Liver (tissue), 9 donors: ENCODE measurements around the gene ZNF620. TPM values are rescaled to one million over a fixed set of nuclear protein-coding genes. Genes with fewer than 3 reads are reported as not detected.

Experiments used
- DNase-seq: peaks from one replicate; pipeline ENCODE4 v3.0.0-alpha.2; 2017; ENCODE audit warnings: low spot score
- H3K27ac ChIP-seq, 2 donors: one replicate each; pipeline ENCODE4 v1.7.0; 2013; ENCODE audit warnings: inconsistent platforms in 2 of 2, low read length in 2 of 2, control low read depth in 1 of 2, low read depth in 1 of 2, mild to moderate bottlenecking in 1 of 2
- H3K27me3 ChIP-seq, 4 donors: one replicate each; pipeline versions ENCODE4 v1.6.1 to v1.7.0; 2013; ENCODE audit warnings: low read length in 3 of 4, inconsistent platforms in 1 of 4, mild to moderate bottlenecking in 1 of 4, moderate library complexity in 1 of 4; ENCODE audit not compliant: control insufficient read depth in 4 of 4, insufficient read depth in 4 of 4
- H3K36me3 ChIP-seq, 4 donors: one replicate each; pipeline versions ENCODE4 v1.6.1 to v1.7.0; 2013; ENCODE audit warnings: low read length in 3 of 4, mild to moderate bottlenecking in 3 of 4, low read depth in 1 of 4, moderate library complexity in 1 of 4; ENCODE audit not compliant: control insufficient read depth in 4 of 4, insufficient read depth in 3 of 4
- H3K4me1 ChIP-seq, 4 donors: one replicate each; pipeline versions ENCODE4 v1.6.1 to v1.7.0; 2013; ENCODE audit warnings: low read length in 3 of 4, mild to moderate bottlenecking in 3 of 4, moderate library complexity in 1 of 4; ENCODE audit not compliant: control insufficient read depth in 4 of 4, insufficient read depth in 4 of 4
- H3K4me3 ChIP-seq, 3 donors: one replicate each; pipeline versions ENCODE4 v1.6.1 to v1.7.0; 2013; ENCODE audit warnings: low read length in 3 of 3, control low read depth in 1 of 3, low read depth in 1 of 3, mild to moderate bottlenecking in 1 of 3
- H3K9ac ChIP-seq, 2 donors: one replicate each; pipeline ENCODE4 v1.7.0; 2013; ENCODE audit warnings: low read length in 2 of 2, mild to moderate bottlenecking in 2 of 2, moderate library complexity in 2 of 2, control low read depth in 1 of 2, low read depth in 1 of 2
- H3K9me3 ChIP-seq, 4 donors: one replicate each; pipeline versions ENCODE4 v1.6.1 to v1.7.0; 2013; ENCODE audit warnings: low read length in 3 of 4; ENCODE audit not compliant: control insufficient read depth in 4 of 4
- EGR1 ChIP-seq, 2 donors: IDR thresholded peaks; 2 replicates each; pipeline ENCODE4 v1.6.1; 2016 to 2018; ENCODE audit warnings: antibody characterized with exemption in 2 of 2, low read depth in 2 of 2
- FOXA1 ChIP-seq: IDR thresholded peaks from 2 replicates; pipeline ENCODE4 v1.6.1; 2016; ENCODE audit warnings: antibody characterized with exemption
- FOXA2 ChIP-seq: IDR thresholded peaks from 2 replicates; pipeline ENCODE4 v1.6.1; 2016; ENCODE audit warnings: antibody characterized with exemption
- GABPA ChIP-seq, 2 donors: IDR thresholded peaks in 1 of 2; conservative IDR thresholded peaks in 1 of 2; 2 replicates each; pipeline ENCODE4 v1.6.1; 2016; ENCODE audit warnings: antibody characterized with exemption in 2 of 2, mild to moderate bottlenecking in 1 of 2, moderate library complexity in 1 of 2
- HNF4A ChIP-seq, 2 donors: conservative IDR thresholded peaks; 2 replicates each; pipeline ENCODE4 v1.6.1; 2016; ENCODE audit warnings: antibody characterized with exemption in 2 of 2, mild to moderate bottlenecking in 2 of 2
- HNF4G ChIP-seq: IDR thresholded peaks from 2 replicates; pipeline ENCODE4 v1.6.1; 2016; ENCODE audit warnings: antibody characterized with exemption
- JUND ChIP-seq, 2 donors: IDR thresholded peaks; 2 replicates each; pipeline ENCODE4 v1.6.1; 2016; ENCODE audit warnings: antibody characterized with exemption in 2 of 2
- NR2F2 ChIP-seq: IDR thresholded peaks from 2 replicates; pipeline ENCODE4 v1.6.1; 2016; ENCODE audit warnings: antibody characterized with exemption
- RAD21 ChIP-seq, 2 donors: IDR thresholded peaks; 2 replicates each; pipeline ENCODE4 v1.6.1; 2016; ENCODE audit warnings: antibody characterized with exemption in 2 of 2, mild to moderate bottlenecking in 2 of 2
- RXRA ChIP-seq, 2 donors: IDR thresholded peaks; 2 replicates each; pipeline ENCODE4 v1.6.1; 2017 to 2018; ENCODE audit warnings: antibody characterized with exemption in 2 of 2, mild to moderate bottlenecking in 1 of 2
- SP1 ChIP-seq: IDR thresholded peaks from 2 replicates; pipeline ENCODE4 v1.6.1; 2018; ENCODE audit warnings: antibody characterized with exemption, mild to moderate bottlenecking
- TAF1 ChIP-seq: conservative IDR thresholded peaks from 2 replicates; pipeline ENCODE4 v1.6.1; 2016; ENCODE audit warnings: antibody characterized with exemption, mild to moderate bottlenecking
- YY1 ChIP-seq: IDR thresholded peaks from 2 replicates; pipeline ENCODE4 v1.6.1; 2016; ENCODE audit warnings: antibody characterized with exemption, mild to moderate bottlenecking
- WGBS: extraction: QIAGEN DNeasy Blood & Tissue Kit; methylation state at CpG from one replicate; pipeline ENCODE4 v1.1.7; 2013; 5-methylcytosine and 5-hydroxymethylcytosine counted together
- polyA plus RNA-seq, 2 donors: library from polyadenylated mRNA; stranded (reverse) in 1 of 2; unstranded in 1 of 2; fragments of 200-250 nt in 1 of 2; fragments of >200 nt in 1 of 2; fragmentation: Nextera tagmentation in 1 of 2; extraction: Ambion mirVana in 1 of 2; gene quantifications; one replicate each; pipeline versions ENCODE4 v1.2.1 to v1.2.3, GENCODE V29; 2013 to 2015
- total RNA-seq, 2 donors: library from RNA; depleted of rRNA; stranded (reverse); fragments of >200 nt; gene quantifications; one replicate each; pipeline ENCODE4 v1.2.3, GENCODE V29; 2014
- TF ChIP-seq, protein P1 (sequence below): fragments of 150-350 bp; IDR thresholded peaks from 2 replicates; pipeline ENCODE4 v1.5.1; 2017; ENCODE audit warnings: improper control_type of control experiment, low read depth, low read length; ENCODE audit not compliant: missing input control
- TF ChIP-seq, protein P2 (sequence below): IDR thresholded peaks from 2 replicates; pipeline ENCODE4 v1.6.1; 2016; ENCODE audit warnings: antibody characterized with exemption
- TF ChIP-seq, protein P3 (sequence below): IDR thresholded peaks from 2 replicates; pipeline ENCODE4 v1.6.1; 2016; ENCODE audit warnings: antibody characterized with exemption, mild to moderate bottlenecking
- TF ChIP-seq, protein P4 (sequence below): IDR thresholded peaks from 2 replicates; pipeline ENCODE4 v1.6.1; 2016; ENCODE audit warnings: antibody characterized with exemption
- TF ChIP-seq, protein P5 (sequence below): IDR thresholded peaks from 2 replicates; pipeline ENCODE4 v1.6.1; 2016; ENCODE audit warnings: antibody characterized with exemption
- donor health status: healthy.
- donor health status: healthy.
- donor health status: healthy.
- donor health status: healthy.
- donor health status: healthy.

The ZNF620 gene
- total and polyA plus RNA-seq, 4 donors: 0.95 to 7.1 (median 1.7) TPM

DNA sequence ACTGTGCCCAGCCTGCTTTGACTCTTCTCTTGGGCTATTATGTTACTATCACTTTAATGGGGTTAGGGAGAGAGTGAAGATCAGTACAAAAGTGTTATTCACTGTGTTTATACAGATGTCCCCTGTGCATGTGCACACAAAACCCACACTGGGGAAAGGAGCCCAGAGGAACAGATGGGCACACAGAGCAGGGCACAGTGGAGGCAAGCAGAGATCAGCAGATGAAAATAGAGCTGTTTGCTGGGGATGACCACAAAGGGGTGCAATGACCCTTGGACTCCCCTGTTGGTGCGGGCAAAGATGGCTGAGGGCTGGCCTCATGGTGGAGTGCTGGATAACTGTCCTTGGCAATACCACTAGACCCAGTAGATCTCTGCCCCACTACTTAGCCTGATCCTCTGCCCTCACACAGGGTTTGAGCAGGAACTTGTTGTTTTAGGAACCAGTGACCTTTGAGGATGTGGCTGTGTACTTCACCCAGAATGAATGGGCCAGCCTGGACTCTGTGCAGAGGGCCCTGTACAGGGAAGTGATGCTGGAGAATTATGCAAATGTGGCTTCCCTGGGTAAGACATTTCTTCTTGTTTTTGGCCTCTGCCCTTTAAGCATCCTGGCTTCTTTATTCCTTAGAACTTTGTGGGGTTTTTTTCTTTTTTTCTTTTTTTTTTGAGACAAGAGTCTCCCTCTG lies 5.3 kb downstream of the ZNF620 start:
- WGBS: 90% methylated on average over 1 of the region's 1 CpG
- no peak overlapping the region for H3K27ac ChIP-seq
- H3K36me3 ChIP-seq: peaks cover 0 to 6% (median 4%) of the 10 kb centered on the region in 4 donors
- no peak overlapping the region for H3K9ac ChIP-seq
- no peaks in the 10 kb centered on the region for H3K9me3 ChIP-seq
- H3K27me3 ChIP-seq: no peaks in the 10 kb centered on the region
- peaks cover 0 to 5% (median 1%) of the 10 kb centered on the region in 4 donors for H3K4me1 ChIP-seq
- TF ChIP-seq RXRA (IDR thresholded peaks at IDR 0.05) (no peak), FOXA1 (no peak), HNF4G (no peak), HNF4A (conservative IDR thresholded peaks at IDR 0.05) (no peak), NR2F2 (no peak), RAD21 (IDR thresholded peaks at IDR 0.05) (no peak), SP1 (no peak), YY1 (no peak), FOXA2 (no peak), TAF1 (no peak), JUND (IDR thresholded peaks at IDR 0.05) (no peak), EGR1 (IDR thresholded peaks at IDR 0.05; ENCODE audit: low read depth in 2 of 2) (no peak), GABPA (IDR thresholded peaks at IDR 0.05 in 1 of 2, conservative IDR thresholded peaks at IDR 0.05 in 1 of 2) (no peak)
- TF ChIP-seq, protein P1, sequence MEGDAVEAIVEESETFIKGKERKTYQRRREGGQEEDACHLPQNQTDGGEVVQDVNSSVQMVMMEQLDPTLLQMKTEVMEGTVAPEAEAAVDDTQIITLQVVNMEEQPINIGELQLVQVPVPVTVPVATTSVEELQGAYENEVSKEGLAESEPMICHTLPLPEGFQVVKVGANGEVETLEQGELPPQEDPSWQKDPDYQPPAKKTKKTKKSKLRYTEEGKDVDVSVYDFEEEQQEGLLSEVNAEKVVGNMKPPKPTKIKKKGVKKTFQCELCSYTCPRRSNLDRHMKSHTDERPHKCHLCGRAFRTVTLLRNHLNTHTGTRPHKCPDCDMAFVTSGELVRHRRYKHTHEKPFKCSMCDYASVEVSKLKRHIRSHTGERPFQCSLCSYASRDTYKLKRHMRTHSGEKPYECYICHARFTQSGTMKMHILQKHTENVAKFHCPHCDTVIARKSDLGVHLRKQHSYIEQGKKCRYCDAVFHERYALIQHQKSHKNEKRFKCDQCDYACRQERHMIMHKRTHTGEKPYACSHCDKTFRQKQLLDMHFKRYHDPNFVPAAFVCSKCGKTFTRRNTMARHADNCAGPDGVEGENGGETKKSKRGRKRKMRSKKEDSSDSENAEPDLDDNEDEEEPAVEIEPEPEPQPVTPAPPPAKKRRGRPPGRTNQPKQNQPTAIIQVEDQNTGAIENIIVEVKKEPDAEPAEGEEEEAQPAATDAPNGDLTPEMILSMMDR: no peak
- TF ChIP-seq, protein P2, sequence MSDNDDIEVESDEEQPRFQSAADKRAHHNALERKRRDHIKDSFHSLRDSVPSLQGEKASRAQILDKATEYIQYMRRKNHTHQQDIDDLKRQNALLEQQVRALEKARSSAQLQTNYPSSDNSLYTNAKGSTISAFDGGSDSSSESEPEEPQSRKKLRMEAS: no peak
- TF ChIP-seq, protein P3, sequence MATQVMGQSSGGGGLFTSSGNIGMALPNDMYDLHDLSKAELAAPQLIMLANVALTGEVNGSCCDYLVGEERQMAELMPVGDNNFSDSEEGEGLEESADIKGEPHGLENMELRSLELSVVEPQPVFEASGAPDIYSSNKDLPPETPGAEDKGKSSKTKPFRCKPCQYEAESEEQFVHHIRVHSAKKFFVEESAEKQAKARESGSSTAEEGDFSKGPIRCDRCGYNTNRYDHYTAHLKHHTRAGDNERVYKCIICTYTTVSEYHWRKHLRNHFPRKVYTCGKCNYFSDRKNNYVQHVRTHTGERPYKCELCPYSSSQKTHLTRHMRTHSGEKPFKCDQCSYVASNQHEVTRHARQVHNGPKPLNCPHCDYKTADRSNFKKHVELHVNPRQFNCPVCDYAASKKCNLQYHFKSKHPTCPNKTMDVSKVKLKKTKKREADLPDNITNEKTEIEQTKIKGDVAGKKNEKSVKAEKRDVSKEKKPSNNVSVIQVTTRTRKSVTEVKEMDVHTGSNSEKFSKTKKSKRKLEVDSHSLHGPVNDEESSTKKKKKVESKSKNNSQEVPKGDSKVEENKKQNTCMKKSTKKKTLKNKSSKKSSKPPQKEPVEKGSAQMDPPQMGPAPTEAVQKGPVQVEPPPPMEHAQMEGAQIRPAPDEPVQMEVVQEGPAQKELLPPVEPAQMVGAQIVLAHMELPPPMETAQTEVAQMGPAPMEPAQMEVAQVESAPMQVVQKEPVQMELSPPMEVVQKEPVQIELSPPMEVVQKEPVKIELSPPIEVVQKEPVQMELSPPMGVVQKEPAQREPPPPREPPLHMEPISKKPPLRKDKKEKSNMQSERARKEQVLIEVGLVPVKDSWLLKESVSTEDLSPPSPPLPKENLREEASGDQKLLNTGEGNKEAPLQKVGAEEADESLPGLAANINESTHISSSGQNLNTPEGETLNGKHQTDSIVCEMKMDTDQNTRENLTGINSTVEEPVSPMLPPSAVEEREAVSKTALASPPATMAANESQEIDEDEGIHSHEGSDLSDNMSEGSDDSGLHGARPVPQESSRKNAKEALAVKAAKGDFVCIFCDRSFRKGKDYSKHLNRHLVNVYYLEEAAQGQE: no peak
- TF ChIP-seq, protein P4, sequence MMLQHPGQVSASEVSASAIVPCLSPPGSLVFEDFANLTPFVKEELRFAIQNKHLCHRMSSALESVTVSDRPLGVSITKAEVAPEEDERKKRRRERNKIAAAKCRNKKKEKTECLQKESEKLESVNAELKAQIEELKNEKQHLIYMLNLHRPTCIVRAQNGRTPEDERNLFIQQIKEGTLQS: no peak
- TF ChIP-seq, protein P5, sequence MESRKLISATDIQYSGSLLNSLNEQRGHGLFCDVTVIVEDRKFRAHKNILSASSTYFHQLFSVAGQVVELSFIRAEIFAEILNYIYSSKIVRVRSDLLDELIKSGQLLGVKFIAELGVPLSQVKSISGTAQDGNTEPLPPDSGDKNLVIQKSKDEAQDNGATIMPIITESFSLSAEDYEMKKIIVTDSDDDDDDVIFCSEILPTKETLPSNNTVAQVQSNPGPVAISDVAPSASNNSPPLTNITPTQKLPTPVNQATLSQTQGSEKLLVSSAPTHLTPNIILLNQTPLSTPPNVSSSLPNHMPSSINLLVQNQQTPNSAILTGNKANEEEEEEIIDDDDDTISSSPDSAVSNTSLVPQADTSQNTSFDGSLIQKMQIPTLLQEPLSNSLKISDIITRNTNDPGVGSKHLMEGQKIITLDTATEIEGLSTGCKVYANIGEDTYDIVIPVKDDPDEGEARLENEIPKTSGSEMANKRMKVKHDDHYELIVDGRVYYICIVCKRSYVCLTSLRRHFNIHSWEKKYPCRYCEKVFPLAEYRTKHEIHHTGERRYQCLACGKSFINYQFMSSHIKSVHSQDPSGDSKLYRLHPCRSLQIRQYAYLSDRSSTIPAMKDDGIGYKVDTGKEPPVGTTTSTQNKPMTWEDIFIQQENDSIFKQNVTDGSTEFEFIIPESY: no peak
- no peak for DNase-seq
- H3K4me3 ChIP-seq: no peak overlapping the region
